ENCODE measurements around the gene GPR137. TPM values are rescaled to one million over a fixed set of nuclear protein-coding genes. Genes with fewer than 3 reads are reported as not detected.

Gene GPR137
- total and polyA plus RNA-seq, 10 of the 15 experiments (the other 5 are each of a cell fraction or from before 2014, with no cell fraction given), result 0.37 to 29.2 (median 13.8) TPM

DNA sequence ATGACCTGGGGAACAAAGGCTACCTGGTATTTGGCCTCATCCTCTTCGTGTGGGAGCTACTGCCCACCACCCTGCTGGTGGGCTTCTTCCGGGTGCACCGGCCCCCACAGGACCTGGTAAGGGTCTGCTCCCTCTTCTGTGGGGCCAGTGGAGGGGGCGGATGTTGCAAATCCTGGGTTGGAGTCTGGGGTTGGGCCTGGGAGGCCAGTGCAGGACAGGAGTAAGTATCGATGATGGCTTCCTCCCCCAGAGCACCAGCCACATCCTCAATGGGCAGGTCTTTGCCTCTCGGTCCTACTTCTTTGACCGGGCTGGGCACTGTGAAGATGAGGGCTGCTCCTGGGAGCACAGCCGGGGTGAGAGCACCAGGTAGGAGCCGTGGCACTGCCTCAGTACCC is 2.7 kb downstream of the GPR137 start (continued):
- TF ChIP-seq, protein P1, sequence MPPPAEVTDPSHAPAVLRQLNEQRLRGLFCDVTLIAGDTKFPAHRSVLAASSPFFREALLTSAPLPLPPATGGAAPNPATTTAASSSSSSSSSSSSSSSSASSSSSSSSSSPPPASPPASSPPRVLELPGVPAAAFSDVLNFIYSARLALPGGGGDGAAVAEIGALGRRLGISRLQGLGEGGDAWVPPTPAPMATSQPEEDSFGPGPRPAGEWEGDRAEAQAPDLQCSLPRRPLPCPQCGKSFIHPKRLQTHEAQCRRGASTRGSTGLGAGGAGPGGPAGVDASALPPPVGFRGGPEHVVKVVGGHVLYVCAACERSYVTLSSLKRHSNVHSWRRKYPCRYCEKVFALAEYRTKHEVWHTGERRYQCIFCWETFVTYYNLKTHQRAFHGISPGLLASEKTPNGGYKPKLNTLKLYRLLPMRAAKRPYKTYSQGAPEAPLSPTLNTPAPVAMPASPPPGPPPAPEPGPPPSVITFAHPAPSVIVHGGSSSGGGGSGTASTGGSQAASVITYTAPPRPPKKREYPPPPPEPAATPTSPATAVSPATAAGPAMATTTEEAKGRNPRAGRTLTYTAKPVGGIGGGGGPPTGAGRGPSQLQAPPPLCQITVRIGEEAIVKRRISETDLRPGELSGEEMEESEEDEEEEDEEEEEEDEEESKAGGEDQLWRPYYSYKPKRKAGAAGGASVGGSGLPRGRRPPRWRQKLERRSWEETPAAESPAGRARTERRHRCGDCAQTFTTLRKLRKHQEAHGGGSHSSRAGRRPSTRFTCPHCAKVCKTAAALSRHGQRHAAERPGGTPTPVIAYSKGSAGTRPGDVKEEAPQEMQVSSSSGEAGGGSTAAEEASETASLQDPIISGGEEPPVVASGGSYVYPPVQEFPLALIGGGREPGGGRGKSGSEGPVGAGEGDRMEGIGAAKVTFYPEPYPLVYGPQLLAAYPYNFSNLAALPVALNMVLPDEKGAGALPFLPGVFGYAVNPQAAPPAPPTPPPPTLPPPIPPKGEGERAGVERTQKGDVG (CRISPR knock-in tag; IDR thresholded peaks at IDR 0.05), result no peak
- TF ChIP-seq NR2F1 (conservative IDR thresholded peaks at IDR 0.05) (no peak), NR2C1 (IDR thresholded peaks at IDR 0.05) (no peak), E4F1 (IDR thresholded peaks at IDR 0.05; ENCODE audit: borderline replicate concordance, partially characterized antibody) (no peak)
- TF ChIP-seq, protein P2, sequence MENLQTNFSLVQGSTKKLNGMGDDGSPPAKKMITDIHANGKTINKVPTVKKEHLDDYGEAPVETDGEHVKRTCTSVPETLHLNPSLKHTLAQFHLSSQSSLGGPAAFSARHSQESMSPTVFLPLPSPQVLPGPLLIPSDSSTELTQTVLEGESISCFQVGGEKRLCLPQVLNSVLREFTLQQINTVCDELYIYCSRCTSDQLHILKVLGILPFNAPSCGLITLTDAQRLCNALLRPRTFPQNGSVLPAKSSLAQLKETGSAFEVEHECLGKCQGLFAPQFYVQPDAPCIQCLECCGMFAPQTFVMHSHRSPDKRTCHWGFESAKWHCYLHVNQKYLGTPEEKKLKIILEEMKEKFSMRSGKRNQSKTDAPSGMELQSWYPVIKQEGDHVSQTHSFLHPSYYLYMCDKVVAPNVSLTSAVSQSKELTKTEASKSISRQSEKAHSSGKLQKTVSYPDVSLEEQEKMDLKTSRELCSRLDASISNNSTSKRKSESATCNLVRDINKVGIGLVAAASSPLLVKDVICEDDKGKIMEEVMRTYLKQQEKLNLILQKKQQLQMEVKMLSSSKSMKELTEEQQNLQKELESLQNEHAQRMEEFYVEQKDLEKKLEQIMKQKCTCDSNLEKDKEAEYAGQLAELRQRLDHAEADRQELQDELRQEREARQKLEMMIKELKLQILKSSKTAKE (IDR thresholded peaks at IDR 0.05; ENCODE audit: low read depth, poor library complexity, severe bottlenecking), result no peak
